ENCODE measurements around the gene POLRMT. TPM values are rescaled to one million over a fixed set of nuclear protein-coding genes. Genes with fewer than 3 reads are reported as not detected.

Gene POLRMT
- total RNA-seq, 1 experiment from 2014 or later: 100 TPM

- TF ChIP-seq EZH2 (IDR thresholded peaks at IDR 0.05; ENCODE audit: borderline replicate concordance, low read depth, low read length, poor library complexity, severe bottlenecking): no peak
- no peak for TF ChIP-seq CTCF (conservative IDR thresholded peaks at IDR 0.05; ENCODE audit: low read depth, low read length)
- peaks cover 27% of the 10 kb centered on the region for H3K4me1 ChIP-seq (ENCODE audit: insufficient read depth, low read length, poor library complexity, severe bottlenecking)
- ChIA-PET CTCF (no interaction called here), POLR2A (ENCODE audit: low non-redundant PET) (interaction anchor here (0.9 kb wide), 1 partner anchor 32 kb away, joined by 3 read pairs; no protein-coding TSS in a partner anchor)
- no peaks in the 10 kb centered on the region for H3K9me3 ChIP-seq (ENCODE audit: low read depth, low read length, poor library complexity, severe bottlenecking)
- peak; percentile 62 for DNase-seq (ENCODE audit: low spot score)
- H3K36me3 ChIP-seq (ENCODE audit: insufficient read depth, low read length, poor library complexity, severe bottlenecking): no peaks in the 10 kb centered on the region
- H3K27ac ChIP-seq (ENCODE audit: low read depth, low read length, poor library complexity, severe bottlenecking): peak overlapping the region; percentile 97
- H3K4me3 ChIP-seq (ENCODE audit: low read depth, low read length, poor library complexity, severe bottlenecking): peak overlapping the region; percentile 94
- intact Hi-C loops (cut with micrococcal nuclease; ENCODE audit: unreplicated experiment): no loop called here
- H3K27me3 ChIP-seq (replicated peaks; ENCODE audit: insufficient read depth, low read depth, low read length, poor library complexity): peaks cover 7% of the 10 kb centered on the region
- TSS peak; percentile 44 for BruUV-seq (replicated peaks)
Measured at GRCh38 chr19:679418-680286, 46.3 kb upstream of the POLRMT start.

- DNase-seq (ENCODE audit: low spot score): no peak
- ChIA-PET CTCF (no interaction called here), POLR2A (ENCODE audit: low non-redundant PET) (no interaction called here)
- intact Hi-C loops (cut with micrococcal nuclease; ENCODE audit: unreplicated experiment): no loop called here
- H3K9me3 ChIP-seq (ENCODE audit: low read depth, low read length, poor library complexity, severe bottlenecking): no peaks in the 10 kb centered on the region
- peaks cover 7% of the 10 kb centered on the region for H3K27me3 ChIP-seq (replicated peaks; ENCODE audit: insufficient read depth, low read depth, low read length, poor library complexity)
- peak overlapping the region; percentile 94 for H3K4me3 ChIP-seq (ENCODE audit: low read depth, low read length, poor library complexity, severe bottlenecking)
- TF ChIP-seq CTCF (conservative IDR thresholded peaks at IDR 0.05; ENCODE audit: low read depth, low read length) (no peak), EZH2 (IDR thresholded peaks at IDR 0.05; ENCODE audit: borderline replicate concordance, low read depth, low read length, poor library complexity, severe bottlenecking) (no peak)
- H3K4me1 ChIP-seq (ENCODE audit: insufficient read depth, low read length, poor library complexity, severe bottlenecking): peaks cover 27% of the 10 kb centered on the region
- no peaks in the 10 kb centered on the region for H3K36me3 ChIP-seq (ENCODE audit: insufficient read depth, low read length, poor library complexity, severe bottlenecking)
- BruUV-seq (replicated peaks): no TSS peak
- no peak overlapping the region for H3K27ac ChIP-seq (ENCODE audit: low read depth, low read length, poor library complexity, severe bottlenecking)
Measured at GRCh38 chr19:678791-679388, 45.6 kb upstream of the POLRMT start.

GRCh38 chr19:677601-678436 is 44.5 kb upstream of the POLRMT start:
- POLR2A ChIA-PET (ENCODE audit: low non-redundant PET): no interaction called here
- no TSS peak for BruUV-seq (replicated peaks)

More at GRCh38 chr19:677601-678436, 44.5 kb upstream of the POLRMT start:
- H3K27me3 ChIP-seq (replicated peaks; ENCODE audit: insufficient read depth, low read depth, low read length, poor library complexity): peaks cover 7% of the 10 kb centered on the region
- DNase-seq (ENCODE audit: low spot score): no peak
- intact Hi-C loops (cut with micrococcal nuclease; ENCODE audit: unreplicated experiment): no loop called here
- peaks cover 27% of the 10 kb centered on the region for H3K4me1 ChIP-seq (ENCODE audit: insufficient read depth, low read length, poor library complexity, severe bottlenecking)
- H3K27ac ChIP-seq (ENCODE audit: low read depth, low read length, poor library complexity, severe bottlenecking): no peak overlapping the region
- CTCF ChIA-PET: interaction anchor here (1.0 kb wide), 1 partner anchor 56 kb away, joined by 6 read pairs; no protein-coding TSS in a partner anchor
- H3K9me3 ChIP-seq (ENCODE audit: low read depth, low read length, poor library complexity, severe bottlenecking): no peaks in the 10 kb centered on the region
- H3K36me3 ChIP-seq (ENCODE audit: insufficient read depth, low read length, poor library complexity, severe bottlenecking): no peaks in the 10 kb centered on the region
- H3K4me3 ChIP-seq (ENCODE audit: low read depth, low read length, poor library complexity, severe bottlenecking): no peak overlapping the region
- TF ChIP-seq EZH2 (IDR thresholded peaks at IDR 0.05; ENCODE audit: borderline replicate concordance, low read depth, low read length, poor library complexity, severe bottlenecking) (no peak), CTCF (conservative IDR thresholded peaks at IDR 0.05; ENCODE audit: low read depth, low read length) (no peak)
